ENCODE measurements around the gene RBM12. TPM values are rescaled to one million over a fixed set of nuclear protein-coding genes. Genes with fewer than 3 reads are reported as not detected.

The RBM12 gene
- polyA plus RNA-seq, 1 donor from 2014 or later: 53.9 TPM

GRCh38 chr20:35637276-35637675, 27.4 kb downstream of the RBM12 start:
- TF ChIP-seq POLR2AphosphoS5 (IDR thresholded peaks at IDR 0.05) (no peak), CTCF (IDR thresholded peaks at IDR 0.05; ENCODE audit: poor library complexity, severe bottlenecking) (no peak), EZH2 (IDR thresholded peaks at IDR 0.05; ENCODE audit: borderline replicate concordance, insufficient read depth, low read length, poor library complexity, severe bottlenecking) (no peak), TAF1 (IDR thresholded peaks at IDR 0.05; ENCODE audit: low read depth) (no peak), EP300 (conservative IDR thresholded peaks at IDR 0.05; ENCODE audit: poor library complexity, severe bottlenecking) (no peak), SMC3 (conservative IDR thresholded peaks at IDR 0.05; ENCODE audit: poor library complexity) (no peak), RAD21 (conservative IDR thresholded peaks at IDR 0.05) (no peak), MXI1 (conservative IDR thresholded peaks at IDR 0.05; ENCODE audit: poor library complexity, severe bottlenecking) (no peak)
- TF ChIP-seq, protein P1, sequence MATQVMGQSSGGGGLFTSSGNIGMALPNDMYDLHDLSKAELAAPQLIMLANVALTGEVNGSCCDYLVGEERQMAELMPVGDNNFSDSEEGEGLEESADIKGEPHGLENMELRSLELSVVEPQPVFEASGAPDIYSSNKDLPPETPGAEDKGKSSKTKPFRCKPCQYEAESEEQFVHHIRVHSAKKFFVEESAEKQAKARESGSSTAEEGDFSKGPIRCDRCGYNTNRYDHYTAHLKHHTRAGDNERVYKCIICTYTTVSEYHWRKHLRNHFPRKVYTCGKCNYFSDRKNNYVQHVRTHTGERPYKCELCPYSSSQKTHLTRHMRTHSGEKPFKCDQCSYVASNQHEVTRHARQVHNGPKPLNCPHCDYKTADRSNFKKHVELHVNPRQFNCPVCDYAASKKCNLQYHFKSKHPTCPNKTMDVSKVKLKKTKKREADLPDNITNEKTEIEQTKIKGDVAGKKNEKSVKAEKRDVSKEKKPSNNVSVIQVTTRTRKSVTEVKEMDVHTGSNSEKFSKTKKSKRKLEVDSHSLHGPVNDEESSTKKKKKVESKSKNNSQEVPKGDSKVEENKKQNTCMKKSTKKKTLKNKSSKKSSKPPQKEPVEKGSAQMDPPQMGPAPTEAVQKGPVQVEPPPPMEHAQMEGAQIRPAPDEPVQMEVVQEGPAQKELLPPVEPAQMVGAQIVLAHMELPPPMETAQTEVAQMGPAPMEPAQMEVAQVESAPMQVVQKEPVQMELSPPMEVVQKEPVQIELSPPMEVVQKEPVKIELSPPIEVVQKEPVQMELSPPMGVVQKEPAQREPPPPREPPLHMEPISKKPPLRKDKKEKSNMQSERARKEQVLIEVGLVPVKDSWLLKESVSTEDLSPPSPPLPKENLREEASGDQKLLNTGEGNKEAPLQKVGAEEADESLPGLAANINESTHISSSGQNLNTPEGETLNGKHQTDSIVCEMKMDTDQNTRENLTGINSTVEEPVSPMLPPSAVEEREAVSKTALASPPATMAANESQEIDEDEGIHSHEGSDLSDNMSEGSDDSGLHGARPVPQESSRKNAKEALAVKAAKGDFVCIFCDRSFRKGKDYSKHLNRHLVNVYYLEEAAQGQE (IDR thresholded peaks at IDR 0.05; ENCODE audit: borderline replicate concordance): no peak
- no peaks in the 10 kb centered on the region for H4K20me1 ChIP-seq (ENCODE audit: insufficient read depth)
- no peak overlapping the region for H3K9ac ChIP-seq (ENCODE audit: low read length)
- no peak overlapping the region for H3K4me3 ChIP-seq (ENCODE audit: low read length)
- peaks cover 63% of the 10 kb centered on the region for H3K79me2 ChIP-seq (replicated peaks; ENCODE audit: insufficient read depth, low read length)
- no peaks in the 10 kb centered on the region for H3K9me2 ChIP-seq (ENCODE audit: insufficient read depth, low read length)
- H3K36me3 ChIP-seq (ENCODE audit: insufficient read depth, low read length): no peaks in the 10 kb centered on the region
- no peaks in the 10 kb centered on the region for H3K9me3 ChIP-seq (ENCODE audit: low read length)
- H3K27me3 ChIP-seq (ENCODE audit: insufficient read depth, low read depth, low read length): no peaks in the 10 kb centered on the region
- no peak overlapping the region for H3K4me2 ChIP-seq (ENCODE audit: low read length)
- H3F3A ChIP-seq (ENCODE audit: insufficient read depth, low read length, poor library complexity, severe bottlenecking): peaks cover 4% of the 10 kb centered on the region
- H2AFZ ChIP-seq (ENCODE audit: low read depth, low read length): no peak overlapping the region
- no peak overlapping the region for H3K27ac ChIP-seq (ENCODE audit: low read length)

- Histone ChIP-seq H2AFZ (ENCODE audit: low read depth, low read length) (no peak overlapping the region), H3K36me3 (ENCODE audit: insufficient read depth, low read length) (no peaks in the 10 kb centered on the region), H3K4me2 (ENCODE audit: low read length) (no peak overlapping the region), H3K27me3 (ENCODE audit: insufficient read depth, low read depth, low read length) (no peaks in the 10 kb centered on the region), H3K79me2 (replicated peaks; ENCODE audit: insufficient read depth, low read length) (peaks cover 60% of the 10 kb centered on the region), H3K9ac (ENCODE audit: low read length) (no peak overlapping the region), H3F3A (ENCODE audit: insufficient read depth, low read length, poor library complexity, severe bottlenecking) (no peaks in the 10 kb centered on the region), H3K9me2 (ENCODE audit: insufficient read depth, low read length) (no peaks in the 10 kb centered on the region), H3K27ac (ENCODE audit: low read length) (no peak overlapping the region), H4K20me1 (ENCODE audit: insufficient read depth) (no peaks in the 10 kb centered on the region), H3K9me3 (ENCODE audit: low read length) (no peaks in the 10 kb centered on the region), H3K4me3 (ENCODE audit: low read length) (no peak overlapping the region)
- no peak for TF ChIP-seq POLR2AphosphoS5 (IDR thresholded peaks at IDR 0.05)
- no peak for TF ChIP-seq TAF1 (IDR thresholded peaks at IDR 0.05; ENCODE audit: low read depth)
- no peak for TF ChIP-seq MXI1 (conservative IDR thresholded peaks at IDR 0.05; ENCODE audit: poor library complexity, severe bottlenecking)
- TF ChIP-seq SMC3 (conservative IDR thresholded peaks at IDR 0.05; ENCODE audit: poor library complexity): no peak
- TF ChIP-seq, protein P1 (IDR thresholded peaks at IDR 0.05; ENCODE audit: borderline replicate concordance): no peak
- no peak for TF ChIP-seq EP300 (conservative IDR thresholded peaks at IDR 0.05; ENCODE audit: poor library complexity, severe bottlenecking)
- TF ChIP-seq EZH2 (IDR thresholded peaks at IDR 0.05; ENCODE audit: borderline replicate concordance, insufficient read depth, low read length, poor library complexity, severe bottlenecking): no peak
- TF ChIP-seq CTCF (IDR thresholded peaks at IDR 0.05; ENCODE audit: poor library complexity, severe bottlenecking): no peak
- TF ChIP-seq RAD21 (conservative IDR thresholded peaks at IDR 0.05): no peak
These were observed 28.6 kb downstream of the RBM12 start for GRCh38 chr20:35636095-35636494.

Data from neural cell (in vitro differentiated cells).